Measurements from ENCODE around the gene KRTAP4-9. TPM values are rescaled to one million over a fixed set of nuclear protein-coding genes. Genes with fewer than 3 reads are reported as not detected.
"Not testable (repeated sequence)": the region's sequence is repeated elsewhere in the genome, so short reads cannot be mapped to it uniquely, and the experiment has no call there.

The KRTAP4-9 gene
- total and polyA plus RNA-seq, 8 donors, result not detected

DNA sequence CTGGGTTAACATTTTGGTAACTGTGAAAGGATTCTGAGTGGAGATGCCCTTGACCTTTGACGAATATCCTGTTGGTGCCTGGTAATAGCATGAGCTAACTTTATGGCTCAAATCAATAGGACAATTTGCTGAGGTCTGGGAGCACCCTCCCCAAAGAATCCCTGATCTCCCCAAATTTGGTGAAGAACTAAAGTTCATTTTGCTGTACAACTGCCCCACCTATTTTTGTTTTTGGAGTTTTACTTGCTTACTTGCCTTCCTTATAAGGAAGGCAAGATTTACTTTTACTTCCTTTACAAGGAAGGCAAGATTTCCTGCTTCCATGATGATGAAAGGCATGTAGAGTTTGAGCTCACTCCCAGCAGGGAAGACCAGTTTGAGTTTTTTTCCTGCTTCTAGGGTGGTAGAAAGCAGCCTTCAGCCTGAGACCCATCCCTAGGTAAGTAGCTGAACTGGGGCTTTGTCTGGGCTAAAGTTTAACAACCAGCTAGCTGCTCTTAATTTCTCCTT lies 2.8 kb downstream of the KRTAP4-9 start:
- TF ChIP-seq, protein P1, sequence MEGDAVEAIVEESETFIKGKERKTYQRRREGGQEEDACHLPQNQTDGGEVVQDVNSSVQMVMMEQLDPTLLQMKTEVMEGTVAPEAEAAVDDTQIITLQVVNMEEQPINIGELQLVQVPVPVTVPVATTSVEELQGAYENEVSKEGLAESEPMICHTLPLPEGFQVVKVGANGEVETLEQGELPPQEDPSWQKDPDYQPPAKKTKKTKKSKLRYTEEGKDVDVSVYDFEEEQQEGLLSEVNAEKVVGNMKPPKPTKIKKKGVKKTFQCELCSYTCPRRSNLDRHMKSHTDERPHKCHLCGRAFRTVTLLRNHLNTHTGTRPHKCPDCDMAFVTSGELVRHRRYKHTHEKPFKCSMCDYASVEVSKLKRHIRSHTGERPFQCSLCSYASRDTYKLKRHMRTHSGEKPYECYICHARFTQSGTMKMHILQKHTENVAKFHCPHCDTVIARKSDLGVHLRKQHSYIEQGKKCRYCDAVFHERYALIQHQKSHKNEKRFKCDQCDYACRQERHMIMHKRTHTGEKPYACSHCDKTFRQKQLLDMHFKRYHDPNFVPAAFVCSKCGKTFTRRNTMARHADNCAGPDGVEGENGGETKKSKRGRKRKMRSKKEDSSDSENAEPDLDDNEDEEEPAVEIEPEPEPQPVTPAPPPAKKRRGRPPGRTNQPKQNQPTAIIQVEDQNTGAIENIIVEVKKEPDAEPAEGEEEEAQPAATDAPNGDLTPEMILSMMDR (IDR thresholded peaks at IDR 0.05), result no peak
- no peak for TF ChIP-seq POLR2AphosphoS5 (IDR thresholded peaks at IDR 0.05)
- Histone ChIP-seq H3K27me3 (peaks cover 0 to 5% (median 0%) of the 10 kb centered on the region in 3 donors), H3K4me1 (peaks cover 0 to 5% (median 2%) of the 10 kb centered on the region in 4 donors), H3K9me3 (no peaks in the 10 kb centered on the region), H3K36me3 (no peaks in the 10 kb centered on the region), H3K27ac (no peak overlapping the region), H3K4me3 (no peak overlapping the region)
- WGBS, 5 donors, result 34 to 63% (median 48%) methylated on average over 1 of the region's 1 CpG
- intact Hi-C loops (cut with DNase I; ENCODE audit: low total_unique reads), result no loop called here
- no peak for DNase-seq

DNA sequence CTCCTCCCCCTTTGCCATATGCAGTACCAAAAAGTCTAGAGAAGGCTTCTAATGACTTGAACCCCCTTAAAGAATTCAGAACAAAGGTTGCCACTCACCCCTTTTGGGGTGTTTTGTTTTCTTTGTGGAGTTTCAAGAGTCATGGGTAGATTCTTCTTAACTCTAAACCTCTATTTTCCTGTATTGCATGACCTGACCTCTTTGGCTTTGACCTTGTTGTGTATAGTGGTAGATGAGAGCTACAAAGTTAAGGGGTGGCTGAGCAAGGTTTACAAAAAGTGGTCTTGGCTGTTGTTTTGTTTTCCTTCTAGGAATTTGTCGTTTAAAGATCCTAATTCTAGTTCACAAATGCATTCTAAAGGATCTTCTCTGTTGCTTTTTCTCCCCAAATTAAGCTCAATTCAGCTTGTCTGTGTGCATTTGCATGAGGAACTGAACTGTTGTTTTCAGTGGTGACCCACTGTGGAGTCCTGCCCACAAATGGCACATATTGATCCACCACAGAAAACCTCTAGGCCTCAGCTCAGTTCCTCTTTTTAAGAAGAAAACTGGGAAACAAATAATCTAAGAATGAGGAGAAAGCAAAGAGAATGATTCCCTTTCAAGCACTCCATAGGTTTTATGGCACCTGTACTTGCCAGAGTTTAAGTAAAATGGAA lies 3.7 kb downstream of the KRTAP4-9 start:
- H3K4me3 ChIP-seq; H3K4me1 ChIP-seq; DNase-seq; H3K36me3 ChIP-seq; intact Hi-C loops (cut with DNase I; ENCODE audit: low total_unique reads); H3K9me3 ChIP-seq; H3K27me3 ChIP-seq; H3K27ac ChIP-seq: not testable (repeated sequence)
- 0 to 41% (median 22%) methylated on average over 1 of the region's 1 CpG for WGBS, 5 donors

DNA sequence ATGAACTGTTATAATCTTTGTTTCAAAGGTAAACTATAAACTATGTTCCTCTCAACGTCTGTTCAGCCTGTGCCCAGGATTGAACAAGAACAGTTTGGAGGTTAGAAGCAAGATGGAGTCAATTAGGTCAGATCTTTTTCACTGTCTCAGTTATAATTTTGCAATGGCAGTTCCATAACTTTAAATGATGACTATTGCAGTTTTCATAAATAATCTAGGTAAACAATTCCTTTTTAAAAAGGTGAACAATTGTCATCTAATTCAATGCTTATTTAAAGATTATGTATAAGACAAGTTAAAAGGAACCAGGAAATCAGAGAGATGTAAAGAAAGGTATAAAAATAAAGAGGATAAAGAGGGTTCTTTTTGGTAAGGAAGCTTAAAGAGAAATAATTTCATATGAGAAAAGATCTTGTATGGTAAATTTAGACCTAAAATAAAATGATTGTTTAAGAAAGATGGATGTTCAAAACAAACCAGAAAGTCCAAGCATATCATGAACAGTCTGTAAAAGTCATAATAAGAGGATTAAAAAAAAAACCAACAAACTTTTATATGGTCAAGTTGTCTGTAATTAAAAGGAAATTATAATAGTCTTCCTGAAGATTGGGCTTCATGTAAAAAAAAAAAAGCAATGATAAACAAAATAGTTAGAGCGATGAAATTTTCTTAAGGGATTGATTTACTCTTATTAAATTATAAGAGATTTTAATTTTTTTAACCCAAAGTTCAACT lies 6.1 kb downstream of the KRTAP4-9 start:
- Histone ChIP-seq H3K36me3 (no peaks in the 10 kb centered on the region), H3K4me1 (peaks cover 0 to 5% (median 2%) of the 10 kb centered on the region in 4 donors), H3K27ac (no peak overlapping the region), H3K4me3 (no peak overlapping the region), H3K9me3 (no peaks in the 10 kb centered on the region), H3K27me3 (peaks cover 0 to 15% (median 0%) of the 10 kb centered on the region in 3 donors)
- 58 to 71% (median 62%) methylated on average over 2 of the region's 2 CpGs for WGBS, 5 donors
- TF ChIP-seq, protein P1 (IDR thresholded peaks at IDR 0.05), result no peak
- TF ChIP-seq EP300 (IDR thresholded peaks at IDR 0.05), result no peak
- no peak for TF ChIP-seq POLR2AphosphoS5 (IDR thresholded peaks at IDR 0.05)
- TF ChIP-seq POLR2A (IDR thresholded peaks at IDR 0.05), result no peak
- intact Hi-C loops (cut with DNase I; ENCODE audit: low total_unique reads), result no loop called here
- DNase-seq, result no peak

- TF ChIP-seq EP300 (IDR thresholded peaks at IDR 0.05) (no peak), POLR2AphosphoS5 (IDR thresholded peaks at IDR 0.05) (no peak), POLR2A (IDR thresholded peaks at IDR 0.05) (no peak)
- TF ChIP-seq, protein P1 (IDR thresholded peaks at IDR 0.05), result no peak
- Histone ChIP-seq H3K27me3 (peaks cover 0 to 25% (median 0%) of the 10 kb centered on the region in 3 donors), H3K4me3 (no peak overlapping the region), H3K27ac (no peak overlapping the region), H3K4me1 (no peaks in the 10 kb centered on the region), H3K36me3 (no peaks in the 10 kb centered on the region), H3K9me3 (no peaks in the 10 kb centered on the region)
- intact Hi-C loops (cut with DNase I; ENCODE audit: low total_unique reads), result no loop called here
- WGBS, 5 donors, result 54 to 76% (median 72%) methylated on average over 5 of the region's 5 CpGs
- DNase-seq, result no peak
Measured at GRCh38 chr17:41116297-41116696, 11.1 kb downstream of the KRTAP4-9 start.

GRCh38 chr17:41117846-41118386 lies 12.7 kb downstream of the KRTAP4-9 start, which contains the start of gene KRTAP4-11:
Gene KRTAP4-11, minus strand, starts transcription at chr17:41118373. Its CDS starts 58 bp downstream, at chr17:41118315.
- DNase-seq; H3K27ac ChIP-seq; H3K4me1 ChIP-seq; H3K36me3 ChIP-seq; H3K4me3 ChIP-seq; H3K9me3 ChIP-seq; intact Hi-C loops (cut with DNase I; ENCODE audit: low total_unique reads): not testable (repeated sequence)
- 65 to 85% (median 73%) methylated on average over 9 to 10 of the region's 10 CpGs for WGBS, 5 donors
- peaks cover 0 to 25% (median 0%) of the 10 kb centered on the region in 3 donors for H3K27me3 ChIP-seq
